Mucosa of rectum (tissue), 2 donors: ENCODE results near the gene F2R.
"Not testable (repeated sequence)": the region's sequence is repeated elsewhere in the genome, so short reads cannot be mapped to it uniquely, and the experiment has no call there.

Source experiments
- H3K27ac ChIP-seq, 2 donors: one replicate each; pipeline ENCODE4 v1.7.0; 2013; ENCODE audit warnings: inconsistent platforms in 2 of 2, low read depth in 2 of 2, low read length in 2 of 2
- H3K27me3 ChIP-seq, 2 donors: one replicate each; pipeline ENCODE4 v1.7.0; 2013; ENCODE audit warnings: low read length in 2 of 2; ENCODE audit not compliant: control insufficient read depth in 2 of 2, insufficient read depth in 2 of 2
- H3K36me3 ChIP-seq, 2 donors: one replicate each; pipeline ENCODE4 v1.7.0; 2013; ENCODE audit warnings: low read length in 2 of 2; ENCODE audit not compliant: control insufficient read depth in 2 of 2, insufficient read depth in 2 of 2
- H3K4me1 ChIP-seq, 2 donors: one replicate each; pipeline ENCODE4 v1.7.0; 2013; ENCODE audit warnings: low read length in 2 of 2, mild to moderate bottlenecking in 1 of 2; ENCODE audit not compliant: control insufficient read depth in 2 of 2, insufficient read depth in 2 of 2
- H3K4me3 ChIP-seq, 2 donors: one replicate each; pipeline ENCODE4 v1.7.0; 2013; ENCODE audit warnings: low read length in 2 of 2
- H3K9ac ChIP-seq, 2 donors: one replicate each; pipeline ENCODE4 v1.7.0; 2013; ENCODE audit warnings: low read length in 2 of 2, low read depth in 1 of 2, mild to moderate bottlenecking in 1 of 2
- H3K9me3 ChIP-seq, 2 donors: one replicate each; pipeline ENCODE4 v1.7.0; 2013; ENCODE audit warnings: low read length in 2 of 2; ENCODE audit not compliant: control insufficient read depth in 2 of 2
- donor health status: healthy.
- donor health status: Normal muscosa, but diverticular disease.

The F2R gene

GRCh38 chr5:76747706-76748105 is 31.8 kb downstream of the F2R start:
- Histone ChIP-seq H3K9me3 (no peaks in the 10 kb centered on the region), H3K9ac (no peak overlapping the region), H3K36me3 (no peaks in the 10 kb centered on the region), H3K27ac (no peak overlapping the region), H3K27me3 (no peaks in the 10 kb centered on the region), H3K4me1 (no peaks in the 10 kb centered on the region), H3K4me3 (no peak overlapping the region)

GRCh38 chr5:76751291-76751690 is 35.4 kb downstream of the F2R start:
- no peaks in the 10 kb centered on the region for H3K4me1 ChIP-seq
- H3K9me3 ChIP-seq: no peaks in the 10 kb centered on the region
- no peaks in the 10 kb centered on the region for H3K27me3 ChIP-seq
- no peaks in the 10 kb centered on the region for H3K36me3 ChIP-seq
- no peak overlapping the region for H3K9ac ChIP-seq
- H3K27ac ChIP-seq: no peak overlapping the region
- H3K4me3 ChIP-seq: no peak overlapping the region

- H3K27me3 ChIP-seq: no peaks in the 10 kb centered on the region
- H3K27ac ChIP-seq: no peak overlapping the region
- no peaks in the 10 kb centered on the region for H3K36me3 ChIP-seq
- no peak overlapping the region for H3K4me3 ChIP-seq
- no peak overlapping the region for H3K9ac ChIP-seq
- no peaks in the 10 kb centered on the region for H3K4me1 ChIP-seq
- no peaks in the 10 kb centered on the region for H3K9me3 ChIP-seq
Measured at GRCh38 chr5:76754668-76755078, 38.7 kb downstream of the F2R start.

GRCh38 chr5:76755779-76756637 is 40.1 kb downstream of the F2R start:
- no peaks in the 10 kb centered on the region for H3K4me1 ChIP-seq
- H3K27me3 ChIP-seq: no peaks in the 10 kb centered on the region
- no peaks in the 10 kb centered on the region for H3K9me3 ChIP-seq
- H3K9ac ChIP-seq: no peak overlapping the region
- H3K27ac ChIP-seq: no peak overlapping the region
- no peaks in the 10 kb centered on the region for H3K36me3 ChIP-seq
- no peak overlapping the region for H3K4me3 ChIP-seq

GRCh38 chr5:76757049-76757448 is 41.1 kb downstream of the F2R start:
- no peak overlapping the region for H3K9ac ChIP-seq
- no peaks in the 10 kb centered on the region for H3K9me3 ChIP-seq
- H3K4me1 ChIP-seq: no peaks in the 10 kb centered on the region
- no peaks in the 10 kb centered on the region for H3K27me3 ChIP-seq
- H3K36me3 ChIP-seq: no peaks in the 10 kb centered on the region
- H3K27ac ChIP-seq: no peak overlapping the region
- H3K4me3 ChIP-seq: no peak overlapping the region

GRCh38 chr5:76761118-76761517 is 45.2 kb downstream of the F2R start:
- H3K9ac ChIP-seq, H3K4me3 ChIP-seq, H3K27me3 ChIP-seq, H3K36me3 ChIP-seq, H3K9me3 ChIP-seq, H3K27ac ChIP-seq, H3K4me1 ChIP-seq: not testable (repeated sequence)

- Histone ChIP-seq H3K9ac (no peak overlapping the region), H3K4me3 (no peak overlapping the region), H3K36me3 (no peaks in the 10 kb centered on the region), H3K27me3 (no peaks in the 10 kb centered on the region), H3K27ac (no peak overlapping the region), H3K9me3 (no peaks in the 10 kb centered on the region), H3K4me1 (no peaks in the 10 kb centered on the region)
Measured at GRCh38 chr5:76762484-76762883, 46.6 kb downstream of the F2R start.

GRCh38 chr5:76763136-76763535 is 47.2 kb downstream of the F2R start:
- Histone ChIP-seq H3K27me3 (no peaks in the 10 kb centered on the region), H3K27ac (no peak overlapping the region), H3K4me1 (no peaks in the 10 kb centered on the region), H3K4me3 (no peak overlapping the region), H3K9me3 (no peaks in the 10 kb centered on the region), H3K9ac (no peak overlapping the region), H3K36me3 (no peaks in the 10 kb centered on the region)

- H3K27ac ChIP-seq: no peak overlapping the region
- no peaks in the 10 kb centered on the region for H3K9me3 ChIP-seq
- no peak overlapping the region for H3K4me3 ChIP-seq
- no peaks in the 10 kb centered on the region for H3K27me3 ChIP-seq
- H3K36me3 ChIP-seq: no peaks in the 10 kb centered on the region
- H3K9ac ChIP-seq: no peak overlapping the region
- H3K4me1 ChIP-seq: no peaks in the 10 kb centered on the region
Measured at GRCh38 chr5:76764374-76764773, 48.4 kb downstream of the F2R start.

- H3K36me3 ChIP-seq: no peaks in the 10 kb centered on the region
- no peaks in the 10 kb centered on the region for H3K9me3 ChIP-seq
- H3K4me1 ChIP-seq: no peaks in the 10 kb centered on the region
- no peak overlapping the region for H3K9ac ChIP-seq
- H3K27ac ChIP-seq: no peak overlapping the region
- no peak overlapping the region for H3K4me3 ChIP-seq
- H3K27me3 ChIP-seq: no peaks in the 10 kb centered on the region
Measured at GRCh38 chr5:76765249-76765648, 49.3 kb downstream of the F2R start.
